Activated effector memory CD4-positive, alpha-beta T cell treated with anti-CD3 and anti-CD28 coated beads, Interleukin-2, amount 50 U/mL, for 16 hours (primary cell): Measurements from ENCODE around the gene PCDHB13.
"Not testable (repeated sequence)": the region's sequence is repeated elsewhere in the genome, so short reads cannot be mapped to it uniquely, and the experiment has no call there.

Experiments
- DNase-seq: peaks from one replicate; pipeline ENCODE4 v3.0.0-alpha.2; 2020

Gene PCDHB13

GRCh38 chr5:141213656-141214339 is at the start of gene PCDHB13:
TSS of gene PCDHB13 (plus strand) at chr5:141213919. CDS start at chr5:141214124, 205 bp downstream.
- DNase-seq: peak; percentile 69

- DNase-seq: no peak
Measured at GRCh38 chr5:141172381-141173204, 41.1 kb upstream of the PCDHB13 start, which contains the start of gene PCDHB7. TSS of gene PCDHB7 (plus strand) at chr5:141172644. CDS start at chr5:141172836, 192 bp downstream.

GRCh38 chr5:141174291-141175104 is 39.2 kb upstream of the PCDHB13 start:
- not testable (repeated sequence) for DNase-seq

- DNase-seq: no peak
Measured at GRCh38 chr5:141175933-141176332, 37.8 kb upstream of the PCDHB13 start.

- not testable (repeated sequence) for DNase-seq
Measured at GRCh38 chr5:141177577-141178191, 36.0 kb upstream of the PCDHB13 start, which contains the start of gene PCDHB8. TSS of gene PCDHB8 (plus strand) at chr5:141177790. CDS start at chr5:141178035, 245 bp downstream.

GRCh38 chr5:141179371-141179770 is 34.3 kb upstream of the PCDHB13 start:
- not testable (repeated sequence) for DNase-seq

- DNase-seq: not testable (repeated sequence)
Measured at GRCh38 chr5:141179876-141180275, 33.8 kb upstream of the PCDHB13 start.

GRCh38 chr5:141180313-141180712 is 33.4 kb upstream of the PCDHB13 start:
- no peak for DNase-seq

GRCh38 chr5:141182248-141182647 is 31.5 kb upstream of the PCDHB13 start, which contains the start of gene PCDHB16:
TSS of gene PCDHB16 (plus strand) at chr5:141182387. CDS start at chr5:141182560, 173 bp downstream.
- no peak for DNase-seq

- not testable (repeated sequence) for DNase-seq
Measured at GRCh38 chr5:141184117-141184855, 29.4 kb upstream of the PCDHB13 start.

- peak; percentile 77 for DNase-seq
Measured at GRCh38 chr5:141186897-141187512, 26.7 kb upstream of the PCDHB13 start, which contains the start of gene PCDHB9. TSS of gene PCDHB9 (plus strand) at chr5:141187161. CDS start at chr5:141187319, 158 bp downstream.

GRCh38 chr5:141188682-141189081 is 25.0 kb upstream of the PCDHB13 start:
- DNase-seq: not testable (repeated sequence)

GRCh38 chr5:141189131-141189530 is 24.6 kb upstream of the PCDHB13 start:
- DNase-seq: not testable (repeated sequence)

- DNase-seq: peak; percentile 72
Measured at GRCh38 chr5:141192110-141192725, 21.5 kb upstream of the PCDHB13 start, which contains the start of gene PCDHB10. TSS of gene PCDHB10 (plus strand) at chr5:141192353. CDS start at chr5:141192553, 200 bp downstream.

- not testable (repeated sequence) for DNase-seq
Measured at GRCh38 chr5:141194332-141194731, 19.4 kb upstream of the PCDHB13 start.

GRCh38 chr5:141196363-141196762 is 17.4 kb upstream of the PCDHB13 start:
- no peak for DNase-seq

- DNase-seq: no peak
Measured at GRCh38 chr5:141199359-141200235, 14.1 kb upstream of the PCDHB13 start, which contains the start of gene PCDHB11. TSS of gene PCDHB11 (plus strand) at chr5:141199627. CDS start at chr5:141199775, 148 bp downstream.

GRCh38 chr5:141201126-141201525 is 12.6 kb upstream of the PCDHB13 start:
- DNase-seq: not testable (repeated sequence)

GRCh38 chr5:141201646-141202045 is 12.1 kb upstream of the PCDHB13 start:
- DNase-seq: not testable (repeated sequence)
